Keratinocyte (primary cell): ENCODE measurements around the gene FMR1. TPM values are rescaled to one million over a fixed set of nuclear protein-coding genes. Genes with fewer than 3 reads are reported as not detected.

Experiments used
- DNase-seq: peaks from one replicate; pipeline ENCODE4 v3.0.0-alpha.2; 2011; ENCODE audit warnings: low read depth, missing footprints, low spot score
- FAIRE-seq: peaks from 2 replicates; lab custom pipeline; 2011; peaks lifted over from hg19 to GRCh38; lab: Jason Lieb, UNC
- H2AFZ ChIP-seq: 2 replicates; pipeline ENCODE4 v1.6.0; 2012; ENCODE audit warnings: low read length, control low read depth, inconsistent platforms; ENCODE audit not compliant: control insufficient read depth
- H3K27ac ChIP-seq: 2 replicates; pipeline ENCODE4 v1.5.1; 2011; ENCODE audit warnings: low read length; ENCODE audit not compliant: control insufficient read depth, insufficient read depth
- H3K27me3 ChIP-seq: 3 replicates; pipeline ENCODE4 v1.6.0; 2011; ENCODE audit warnings: low read length; ENCODE audit not compliant: control insufficient read depth, insufficient read depth; ENCODE audit errors: extremely low read depth
- H3K36me3 ChIP-seq, 2 experiments: 2 replicates in 1 of 2; 3 replicates in 1 of 2; pipeline ENCODE4 v1.5.1; 2011; ENCODE audit warnings: low read length in 2 of 2, mild to moderate bottlenecking in 1 of 2; ENCODE audit not compliant: control insufficient read depth in 2 of 2, insufficient read depth in 2 of 2; ENCODE audit errors: extremely low read depth in 1 of 2
- H3K4me1 ChIP-seq: 3 replicates; pipeline ENCODE4 v1.5.1; 2011; ENCODE audit warnings: low read length; ENCODE audit not compliant: control insufficient read depth, insufficient read depth; ENCODE audit errors: extremely low read depth
- H3K4me2 ChIP-seq: 3 replicates; pipeline ENCODE4 v1.6.0; 2011; ENCODE audit warnings: low read depth, low read length; ENCODE audit not compliant: control insufficient read depth, insufficient read depth; ENCODE audit errors: extremely low read depth
- H3K4me3 ChIP-seq, 3 experiments: fragments of 200-600 bp in 1 of 3; sonication (generic) in 1 of 3; 2 replicates in 2 of 3; 3 replicates in 1 of 3; pipeline ENCODE4 v1.5.1; 2011 to 2016; ENCODE audit warnings: low read length in 3 of 3, mild to moderate bottlenecking in 3 of 3, control low read depth in 2 of 3, inconsistent platforms in 1 of 3, low read depth in 1 of 3, mixed read lengths in 1 of 3, mixed run types in 1 of 3, moderate library complexity in 1 of 3; ENCODE audit not compliant: control insufficient read depth in 2 of 3, insufficient read depth in 2 of 3; ENCODE audit errors: extremely low read depth in 1 of 3
- H3K79me2 ChIP-seq: 2 replicates; pipeline ENCODE4 v1.6.0; 2012; ENCODE audit warnings: low read length; ENCODE audit not compliant: control insufficient read depth, insufficient read depth
- H3K9ac ChIP-seq: 3 replicates; pipeline ENCODE4 v1.6.0; 2011; ENCODE audit warnings: low read length; ENCODE audit not compliant: control insufficient read depth, insufficient read depth; ENCODE audit errors: extremely low read depth
- H3K9me1 ChIP-seq: 3 replicates; pipeline ENCODE4 v1.6.0; 2011; ENCODE audit warnings: low read length; ENCODE audit not compliant: control insufficient read depth, insufficient read depth; ENCODE audit errors: extremely low read depth
- H3K9me3 ChIP-seq: 2 replicates; pipeline ENCODE4 v1.5.1; 2012; ENCODE audit warnings: low read depth, low read length; ENCODE audit not compliant: control insufficient read depth
- H4K20me1 ChIP-seq: 3 replicates; pipeline ENCODE4 v1.6.0; 2011; ENCODE audit warnings: low read length; ENCODE audit not compliant: control insufficient read depth, insufficient read depth; ENCODE audit errors: extremely low read depth
- EZH2 ChIP-seq: IDR thresholded peaks from one replicate; pipeline ENCODE4 v1.6.1; 2012; ENCODE audit warnings: inconsistent platforms, mild to moderate bottlenecking, low read length, moderate library complexity
- dilution Hi-C: fragments of 300-500 bp; cut with MboI; formaldehyde crosslinking; loops from one replicate; pipeline ENCODE4 v1.7.0; 2020; ENCODE audit warnings: low sequenced_read_pairs; ENCODE audit not compliant: extremely low pct_ligation_motif_present
- polyA plus RNA-seq, 5 experiments: library from polyadenylated mRNA; depleted of rRNA in 3 of 5; stranded (reverse) in 3 of 5; stranded (forward) in 1 of 5; unstranded in 1 of 5; fragments of >200 nt; gene quantifications; 1 replicate in 1 of 5; 2 replicates in 3 of 5; 3 replicates in 1 of 5; pipeline versions ENCODE4 v1.2.1 to v1.2.3, GENCODE V29; 2011 to 2012; ENCODE audit warnings: missing spikeins in 2 of 5, low read depth in 1 of 5, low replicate concordance in 1 of 5
- TF ChIP-seq, protein P1 (sequence below), 3 experiments: IDR thresholded peaks in 1 of 3; conservative IDR thresholded peaks in 1 of 3; optimal IDR thresholded peaks in 1 of 3; 2 replicates in 2 of 3; 3 replicates in 1 of 3; pipeline versions ENCODE3 to v1.5.1; 2011; ENCODE audit warnings: low read length in 3 of 3, mild to moderate bottlenecking in 3 of 3, moderate library complexity in 2 of 3, control low read depth in 1 of 3, inconsistent platforms in 1 of 3; ENCODE audit not compliant: insufficient read depth in 2 of 3; ENCODE audit errors: extremely low read depth in 1 of 3

FMR1 gene
- polyA plus RNA-seq, 1 donor (not counting 4 experiments of a cell fraction or from before 2014, with no cell fraction given), result 26.0 TPM

DNA sequence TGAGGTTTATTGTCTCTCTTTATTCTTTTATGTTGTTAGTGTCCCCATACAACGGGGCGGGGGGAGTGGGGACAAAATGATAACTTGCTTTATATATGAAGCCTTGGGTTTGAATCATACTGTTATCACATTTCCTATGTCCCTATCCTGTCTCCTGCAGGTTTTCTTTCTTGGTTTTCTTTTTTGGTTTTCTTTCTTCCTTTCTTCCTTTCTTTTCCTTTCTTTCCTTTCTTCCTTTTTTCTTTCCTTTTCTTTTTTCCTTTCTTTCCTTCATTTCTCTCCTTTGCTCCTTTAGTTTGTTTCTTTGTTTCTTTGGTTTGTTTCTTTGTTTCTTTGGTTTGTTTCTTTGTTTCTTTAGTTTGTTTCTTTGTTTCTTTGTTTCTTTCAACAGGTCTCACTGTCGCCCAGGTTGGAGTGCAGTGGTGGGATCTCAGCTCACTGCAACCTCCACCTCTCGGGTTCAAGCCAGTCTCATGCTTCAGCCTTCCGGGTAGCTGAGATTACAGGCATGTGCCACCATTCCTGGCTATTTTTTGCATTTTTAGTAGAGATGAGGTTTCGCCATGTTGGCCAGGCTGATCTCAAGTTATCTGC, 4.8 kb downstream of the FMR1 start:
- Histone ChIP-seq H3K27ac (no peak overlapping the region), H3K4me3 (no peak overlapping the region), H3K4me1 (no peaks in the 10 kb centered on the region), H3K79me2 (peaks cover 76% of the 10 kb centered on the region), H3K36me3 (no peaks in the 10 kb centered on the region), H3K4me2 (no peak overlapping the region), H3K9ac (no peak overlapping the region), H2AFZ (no peak overlapping the region), H4K20me1 (no peaks in the 10 kb centered on the region), H3K9me3 (no peaks in the 10 kb centered on the region), H3K9me1 (no peaks in the 10 kb centered on the region), H3K27me3 (no peaks in the 10 kb centered on the region)
- TF ChIP-seq EZH2, result no peak
- TF ChIP-seq, protein P1, sequence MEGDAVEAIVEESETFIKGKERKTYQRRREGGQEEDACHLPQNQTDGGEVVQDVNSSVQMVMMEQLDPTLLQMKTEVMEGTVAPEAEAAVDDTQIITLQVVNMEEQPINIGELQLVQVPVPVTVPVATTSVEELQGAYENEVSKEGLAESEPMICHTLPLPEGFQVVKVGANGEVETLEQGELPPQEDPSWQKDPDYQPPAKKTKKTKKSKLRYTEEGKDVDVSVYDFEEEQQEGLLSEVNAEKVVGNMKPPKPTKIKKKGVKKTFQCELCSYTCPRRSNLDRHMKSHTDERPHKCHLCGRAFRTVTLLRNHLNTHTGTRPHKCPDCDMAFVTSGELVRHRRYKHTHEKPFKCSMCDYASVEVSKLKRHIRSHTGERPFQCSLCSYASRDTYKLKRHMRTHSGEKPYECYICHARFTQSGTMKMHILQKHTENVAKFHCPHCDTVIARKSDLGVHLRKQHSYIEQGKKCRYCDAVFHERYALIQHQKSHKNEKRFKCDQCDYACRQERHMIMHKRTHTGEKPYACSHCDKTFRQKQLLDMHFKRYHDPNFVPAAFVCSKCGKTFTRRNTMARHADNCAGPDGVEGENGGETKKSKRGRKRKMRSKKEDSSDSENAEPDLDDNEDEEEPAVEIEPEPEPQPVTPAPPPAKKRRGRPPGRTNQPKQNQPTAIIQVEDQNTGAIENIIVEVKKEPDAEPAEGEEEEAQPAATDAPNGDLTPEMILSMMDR (optimal IDR thresholded peaks at IDR 0.05 in 1 of 3, IDR thresholded peaks at IDR 0.05 in 1 of 3, conservative IDR thresholded peaks at IDR 0.05 in 1 of 3; ENCODE audit: extremely low read depth in 1 of 3, insufficient read depth in 2 of 3, low read length in 3 of 3), result no peak
- FAIRE-seq (no peak), DNase-seq (no peak)
- dilution Hi-C loops, result no loop called here

DNA sequence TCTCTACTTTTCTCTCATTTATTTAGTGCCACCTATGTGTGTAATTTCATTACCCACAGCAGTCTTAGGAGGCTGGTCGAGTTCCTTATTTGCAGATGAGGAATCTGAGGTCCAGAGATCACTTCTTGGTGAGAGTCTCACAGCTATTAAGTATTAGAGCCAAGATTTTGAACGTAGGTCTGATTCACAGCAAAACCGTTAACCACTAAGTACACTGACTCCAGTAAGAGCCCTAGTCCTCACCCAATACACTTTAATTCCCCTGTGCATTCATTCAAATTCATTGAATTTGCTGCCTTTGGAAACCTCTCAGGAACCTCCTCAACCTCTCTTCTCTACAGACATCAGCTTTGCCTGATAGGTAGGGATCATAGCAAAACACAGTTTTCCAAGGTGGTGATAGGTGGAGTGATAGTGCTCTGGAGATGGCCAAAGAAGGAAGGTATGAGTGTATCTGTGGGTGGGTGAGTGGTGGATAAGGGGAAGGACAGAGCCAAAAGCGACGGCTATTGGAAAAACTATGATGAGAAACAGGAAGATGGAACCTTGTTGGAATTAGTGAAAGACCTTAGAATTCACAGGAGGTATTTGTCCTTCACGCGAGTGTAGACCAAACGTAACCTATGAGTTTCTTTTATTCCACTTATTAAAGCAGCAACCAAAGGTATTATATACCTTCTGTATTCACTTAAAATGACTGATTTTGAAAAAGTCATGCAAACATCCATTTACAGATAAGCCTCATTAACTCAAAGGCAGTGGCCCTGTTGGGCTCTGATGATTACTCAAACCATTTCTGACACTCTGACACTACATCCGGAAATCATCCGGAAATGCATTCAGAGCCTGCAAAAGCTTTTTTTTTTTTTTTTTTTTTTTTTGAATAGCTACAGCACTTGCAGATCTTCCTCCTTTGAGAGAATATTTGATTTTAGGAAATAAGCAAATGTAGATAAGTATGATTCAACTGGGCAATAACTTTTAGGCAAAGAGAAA, 6.3 kb downstream of the FMR1 start:
- Histone ChIP-seq H3K27ac (no peak overlapping the region), H3K36me3 (no peaks in the 10 kb centered on the region), H3K4me1 (no peaks in the 10 kb centered on the region), H3K27me3 (no peaks in the 10 kb centered on the region), H2AFZ (no peak overlapping the region), H3K9ac (no peak overlapping the region), H3K4me2 (no peak overlapping the region), H4K20me1 (no peaks in the 10 kb centered on the region), H3K4me3 (no peak overlapping the region), H3K9me3 (no peaks in the 10 kb centered on the region), H3K9me1 (no peaks in the 10 kb centered on the region), H3K79me2 (peaks cover 70% of the 10 kb centered on the region)
- dilution Hi-C loops, result no loop called here
- TF ChIP-seq EZH2, result no peak
- TF ChIP-seq, protein P1 (optimal IDR thresholded peaks at IDR 0.05 in 1 of 3, IDR thresholded peaks at IDR 0.05 in 1 of 3, conservative IDR thresholded peaks at IDR 0.05 in 1 of 3; ENCODE audit: extremely low read depth in 1 of 3, insufficient read depth in 2 of 3, low read length in 3 of 3), result no peak
- DNase-seq (no peak), FAIRE-seq (no peak)
